PC-3 (cell line): ENCODE measurements around the gene ARHGAP40. TPM values are rescaled to one million over a fixed set of nuclear protein-coding genes. Genes with fewer than 3 reads are reported as not detected.
A peak's percentile ranks its signal among the peaks of the same experiment; 100 is the strongest.

Experiments
- ATAC-seq: fragments of 200-7000 bp; cut with Tn5 transposase; 2 replicates; pipeline ENCODE4 v1.9.1; 2020; ENCODE audit warnings: mild to moderate bottlenecking, moderate library complexity
- BruUV-seq: library from RNA; stranded (reverse); fragments of 400-500 nt; replicated peaks from 2 replicates; lab custom pipeline; 2021; lab: Mats Ljungman, UMichigan
- CTCF ChIA-PET: fragments of 300-600 bp; sonication (Branson Sonifier 250); formaldehyde crosslinking; loops from one replicate; lab custom pipeline; 2022; ENCODE audit warnings: antibody characterized with exemption; lab: Charles Lee
- POLR2A ChIA-PET: fragments of 300-600 bp; sonication (Branson Sonifier 250); formaldehyde crosslinking; loops from one replicate; lab custom pipeline; 2022; ENCODE audit warnings: antibody characterized with exemption; ENCODE audit not compliant: unreplicated experiment; lab: Charles Lee
- DNase-seq: peaks from one replicate; pipeline ENCODE4 v3.0.0-alpha.2; 2015
- H2AFZ ChIP-seq: fragments of 300-600 bp; sonication (generic); 2 replicates; pipeline ENCODE4 v1.6.0; 2016; ENCODE audit warnings: antibody characterized with exemption, low read length
- H3F3A ChIP-seq: fragments of 300-600 bp; sonication (generic); one replicate; pipeline ENCODE4 v1.6.0; 2017; ENCODE audit warnings: antibody characterized with exemption, low read length, control low read depth, mild to moderate bottlenecking; ENCODE audit not compliant: unreplicated experiment
- H3K27ac ChIP-seq: fragments of 300-600 bp; sonication (generic); 2 replicates; pipeline ENCODE4 v1.5.1; 2016; ENCODE audit warnings: mild to moderate bottlenecking, low read length
- H3K27me3 ChIP-seq: fragments of 300-600 bp; sonication (generic); 2 replicates; pipeline ENCODE4 v1.6.1; 2016; ENCODE audit warnings: low read length, mixed read lengths
- H3K36me3 ChIP-seq: fragments of 300-600 bp; sonication (generic); 2 replicates; pipeline ENCODE4 v1.6.1; 2016; ENCODE audit warnings: low read depth, mixed run types, low read length, mixed read lengths
- H3K4me1 ChIP-seq: fragments of 300-600 bp; sonication (generic); 2 replicates; pipeline ENCODE4 v1.5.1; 2016; ENCODE audit warnings: low read length; ENCODE audit not compliant: insufficient read depth
- H3K4me2 ChIP-seq: fragments of 300-600 bp; sonication (generic); 2 replicates; pipeline ENCODE4 v1.6.0; 2016; ENCODE audit warnings: low read length
- H3K4me3 ChIP-seq: fragments of 300-600 bp; sonication (generic); 2 replicates; pipeline ENCODE4 v1.5.1; 2016; ENCODE audit warnings: mild to moderate bottlenecking, low read length, mixed read lengths
- H3K79me2 ChIP-seq: fragments of 300-600 bp; sonication (generic); 2 replicates; pipeline ENCODE4 v1.6.1; 2017; ENCODE audit warnings: low read length, mixed read lengths
- H3K9ac ChIP-seq: fragments of 300-600 bp; sonication (generic); 2 replicates; pipeline ENCODE4 v1.6.0; 2016; ENCODE audit warnings: mild to moderate bottlenecking, low read length
- H3K9me2 ChIP-seq: fragments of 300-600 bp; sonication (generic); replicated peaks from 2 replicates; pipeline ENCODE4 v1.6.1; 2016; ENCODE audit warnings: mixed run types, low read length, mixed read lengths
- H3K9me3 ChIP-seq: fragments of 300-600 bp; sonication (generic); 2 replicates; pipeline ENCODE4 v1.6.1; 2016; ENCODE audit warnings: low read length, mixed read lengths
- H4K20me1 ChIP-seq: fragments of 300-600 bp; sonication (generic); 2 replicates; pipeline ENCODE4 v1.6.1; 2016; ENCODE audit warnings: low read length, mixed read lengths
- EZH2 ChIP-seq: fragments of 300-600 bp; sonication (generic); IDR thresholded peaks from one replicate; pipeline ENCODE4 v1.6.1; 2017; ENCODE audit warnings: antibody characterized with exemption, mild to moderate bottlenecking, low read length; ENCODE audit not compliant: unreplicated experiment
- EZH2phosphoT487 ChIP-seq: fragments of 300-600 bp; sonication (generic); IDR thresholded peaks from 2 replicates; pipeline ENCODE4 v1.6.1; 2018; ENCODE audit warnings: mild to moderate bottlenecking, antibody characterized with exemption, low read length, borderline replicate concordance
- intact Hi-C: fragments of 100-400 bp; cut with micrococcal nuclease; formaldehyde crosslinking; loops from 2 replicates; pipeline ENCODE4 v1.9.0; 2023
- total RNA-seq: library from RNA; depleted of rRNA; stranded (reverse); fragments of >200 nt; gene quantifications from 2 replicates; pipeline ENCODE4 v1.2.3, GENCODE V29; 2014
- TF ChIP-seq, protein P1 (sequence below): fragments of 300-600 bp; sonication (generic); conservative IDR thresholded peaks from 2 replicates; pipeline ENCODE4 v1.5.1; 2017; ENCODE audit warnings: antibody characterized with exemption, low read depth, mild to moderate bottlenecking, low read length

Gene ARHGAP40
- total RNA-seq, 1 experiment from 2014 or later = not detected

DNA sequence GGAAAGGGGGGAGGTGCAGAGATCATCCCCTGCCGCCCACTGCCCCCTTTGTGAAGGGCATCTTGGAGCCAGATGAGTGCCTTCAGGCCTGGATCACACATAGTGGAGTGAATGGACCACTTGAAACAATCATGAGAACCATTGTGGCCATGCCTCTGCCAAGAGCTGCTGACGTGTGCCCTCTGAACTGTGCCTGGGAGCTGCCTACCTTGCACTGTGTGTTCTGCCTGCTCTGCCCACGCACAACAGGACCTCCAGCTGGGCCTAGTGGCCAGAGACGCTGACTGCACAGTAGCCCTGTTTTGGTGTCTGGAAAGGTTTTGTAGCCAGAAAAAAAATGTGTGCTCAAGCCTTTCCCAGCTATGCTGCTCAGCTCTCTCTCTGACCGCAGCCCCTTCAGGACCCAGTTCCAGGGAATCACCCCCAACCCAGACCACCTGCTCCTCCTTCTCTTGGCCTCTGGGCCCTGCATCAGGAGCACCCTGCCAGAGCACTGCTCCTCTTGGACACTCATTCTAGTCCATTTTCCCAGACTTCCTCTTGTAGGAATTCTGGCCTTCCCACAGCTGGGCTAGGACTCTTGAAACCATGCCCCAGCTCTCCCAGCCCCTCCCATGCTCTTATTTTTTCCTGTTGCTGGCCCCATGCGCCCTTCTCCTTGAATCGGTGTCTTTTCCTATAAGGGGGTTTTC, 22.2 kb upstream of the ARHGAP40 start:
- ChIA-PET POLR2A (no interaction called here), CTCF (no interaction called here)
- Histone ChIP-seq H3K9me2 (no peaks in the 10 kb centered on the region), H3K9ac (no peak overlapping the region), H3K27me3 (no peaks in the 10 kb centered on the region), H3K79me2 (no peaks in the 10 kb centered on the region), H4K20me1 (no peaks in the 10 kb centered on the region), H3F3A (no peaks in the 10 kb centered on the region), H3K36me3 (peaks cover 17% of the 10 kb centered on the region), H3K4me3 (no peak overlapping the region), H3K9me3 (no peaks in the 10 kb centered on the region), H3K27ac (no peak overlapping the region), H3K4me2 (no peak overlapping the region), H2AFZ (no peak overlapping the region), H3K4me1 (no peaks in the 10 kb centered on the region)
- ATAC-seq (no peak; the same call in 1 of the 2 replicates), DNase-seq (no peak)
- intact Hi-C loops = no loop called here
- TF ChIP-seq EZH2 = no peak
- TF ChIP-seq, protein P1, sequence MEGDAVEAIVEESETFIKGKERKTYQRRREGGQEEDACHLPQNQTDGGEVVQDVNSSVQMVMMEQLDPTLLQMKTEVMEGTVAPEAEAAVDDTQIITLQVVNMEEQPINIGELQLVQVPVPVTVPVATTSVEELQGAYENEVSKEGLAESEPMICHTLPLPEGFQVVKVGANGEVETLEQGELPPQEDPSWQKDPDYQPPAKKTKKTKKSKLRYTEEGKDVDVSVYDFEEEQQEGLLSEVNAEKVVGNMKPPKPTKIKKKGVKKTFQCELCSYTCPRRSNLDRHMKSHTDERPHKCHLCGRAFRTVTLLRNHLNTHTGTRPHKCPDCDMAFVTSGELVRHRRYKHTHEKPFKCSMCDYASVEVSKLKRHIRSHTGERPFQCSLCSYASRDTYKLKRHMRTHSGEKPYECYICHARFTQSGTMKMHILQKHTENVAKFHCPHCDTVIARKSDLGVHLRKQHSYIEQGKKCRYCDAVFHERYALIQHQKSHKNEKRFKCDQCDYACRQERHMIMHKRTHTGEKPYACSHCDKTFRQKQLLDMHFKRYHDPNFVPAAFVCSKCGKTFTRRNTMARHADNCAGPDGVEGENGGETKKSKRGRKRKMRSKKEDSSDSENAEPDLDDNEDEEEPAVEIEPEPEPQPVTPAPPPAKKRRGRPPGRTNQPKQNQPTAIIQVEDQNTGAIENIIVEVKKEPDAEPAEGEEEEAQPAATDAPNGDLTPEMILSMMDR = no peak
- no peak for TF ChIP-seq EZH2phosphoT487
- BruUV-seq = no TSS peak

DNA sequence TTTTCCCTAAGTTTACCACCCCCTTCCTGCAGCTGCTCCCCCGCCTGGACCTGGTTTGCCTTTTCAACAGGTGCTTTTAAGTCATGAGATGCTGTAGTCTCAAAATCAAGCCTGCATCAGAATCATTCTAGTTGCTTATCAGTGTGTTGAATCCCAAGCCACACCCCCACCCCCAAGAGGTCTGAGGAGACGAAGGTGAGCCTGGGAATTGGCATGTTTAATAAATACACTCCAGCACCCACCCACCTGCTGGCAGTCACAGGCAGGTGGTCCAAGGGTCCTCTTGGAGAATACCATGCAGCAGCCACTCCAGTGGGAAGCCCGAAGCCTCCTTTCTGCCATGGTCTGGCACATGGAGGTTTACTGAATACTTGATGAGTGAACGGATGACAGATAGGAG, 21.7 kb upstream of the ARHGAP40 start:
- BruUV-seq = no TSS peak
- POLR2A ChIA-PET = no interaction called here

DNA sequence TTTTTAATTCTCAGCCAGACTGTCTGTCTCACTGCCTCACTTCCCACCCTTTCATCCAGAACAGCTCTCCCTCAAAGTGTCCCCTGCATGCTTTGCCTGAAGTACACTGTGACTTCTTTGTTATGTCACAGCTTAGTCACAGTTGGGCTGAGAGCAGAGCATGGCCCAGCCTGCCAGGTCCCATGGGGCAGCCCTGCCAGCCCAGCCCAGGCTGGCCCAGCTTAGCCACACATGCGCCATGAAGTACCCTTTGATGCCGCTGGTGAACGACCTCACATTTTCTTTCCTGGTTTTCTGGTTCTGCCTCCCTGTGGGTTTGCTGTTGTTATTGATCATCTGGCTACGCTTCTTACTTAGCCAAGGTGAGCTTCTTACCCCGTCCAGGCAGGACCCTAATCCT, 20.6 kb upstream of the ARHGAP40 start, which contains the start of gene ADIG:
Gene ADIG (plus strand): TSS at position 185 of the 400 bp plus-strand sequence. CDS start 54 bp downstream, at position 239.
- Histone ChIP-seq H3K4me1 (no peaks in the 10 kb centered on the region), H4K20me1 (no peaks in the 10 kb centered on the region), H3K36me3 (peaks cover 6% of the 10 kb centered on the region; the same call in 1 of the 2 replicates), H3K79me2 (no peaks in the 10 kb centered on the region), H3K27me3 (no peaks in the 10 kb centered on the region), H3K9ac (no peak within 1 kb of the TSS), H2AFZ (no peak within 1 kb of the TSS), H3K9me2 (no peaks in the 10 kb centered on the region), H3K4me3 (no peak within 1 kb of the TSS), H3K4me2 (no peak within 1 kb of the TSS), H3K27ac (no peak within 1 kb of the TSS), H3F3A (no peaks in the 10 kb centered on the region), H3K9me3 (no peaks in the 10 kb centered on the region)
- BruUV-seq = no TSS peak
- ATAC-seq = peak; percentile 42
- DNase-seq = peak; percentile 7
- TF ChIP-seq EZH2 (no peak), EZH2phosphoT487 (no peak)
- TF ChIP-seq, protein P1 = no peak
- intact Hi-C loops = no loop called here
- ChIA-PET POLR2A (no interaction called here), CTCF (no interaction called here)

More for the DNA sequence above, 21.7 kb upstream of the ARHGAP40 start:
- Histone ChIP-seq H3K27me3 (no peaks in the 10 kb centered on the region), H3K9ac (no peak overlapping the region), H3K79me2 (no peaks in the 10 kb centered on the region), H3K4me3 (no peak overlapping the region), H3F3A (no peaks in the 10 kb centered on the region), H3K9me3 (no peaks in the 10 kb centered on the region), H2AFZ (no peak overlapping the region), H3K36me3 (peaks cover 13% of the 10 kb centered on the region), H3K4me1 (no peaks in the 10 kb centered on the region), H3K9me2 (no peaks in the 10 kb centered on the region), H4K20me1 (no peaks in the 10 kb centered on the region), H3K4me2 (no peak overlapping the region), H3K27ac (no peak overlapping the region)
- CTCF ChIA-PET = no interaction called here
- no peak for ATAC-seq
- DNase-seq = no peak
- intact Hi-C loops = no loop called here
- TF ChIP-seq EZH2phosphoT487 (no peak), EZH2 (no peak)
- TF ChIP-seq, protein P1 = no peak
